ENCODE measurements around the gene TSACC.

TSACC gene

DNA sequence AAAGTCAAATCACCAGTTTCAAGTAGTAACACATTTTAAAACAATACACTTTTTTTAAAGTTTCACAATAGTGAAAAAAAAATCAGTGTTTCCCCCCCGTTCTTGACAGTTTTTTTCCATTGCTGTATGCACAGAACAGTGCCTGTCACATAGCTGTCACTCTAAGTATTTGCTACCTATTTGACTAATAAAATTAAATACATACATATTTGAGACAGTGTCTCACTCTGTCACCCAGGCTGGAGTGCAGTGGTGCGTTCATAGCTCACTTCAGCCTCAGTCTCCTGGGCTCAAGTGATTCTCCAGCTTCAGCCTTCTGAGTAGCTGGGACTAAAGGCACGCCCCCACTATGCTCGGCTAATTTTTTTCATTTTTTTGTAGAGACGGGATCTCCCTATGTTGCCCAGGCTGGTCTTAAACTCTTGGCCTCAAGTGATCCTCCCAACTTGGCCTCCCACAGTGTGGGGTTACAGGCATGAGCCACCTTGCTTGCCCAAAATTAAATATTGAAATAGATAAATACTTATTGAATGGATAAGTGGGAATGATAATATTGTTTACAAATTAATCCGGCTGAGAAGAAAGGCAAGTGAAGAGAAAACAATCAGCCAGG lies 18.0 kb downstream of the TSACC start:
- TF ChIP-seq USF1 (IDR thresholded peaks at IDR 0.05), result no peak
- no peak for TF ChIP-seq CREB1 (IDR thresholded peaks at IDR 0.05; ENCODE audit: low read depth)
- no peak for TF ChIP-seq FOXM1 (IDR thresholded peaks at IDR 0.05; ENCODE audit: borderline replicate concordance, low read depth)
- no peak for TF ChIP-seq TCF12 (IDR thresholded peaks at IDR 0.05; ENCODE audit: low read depth)
- no peak for TF ChIP-seq NFIC (IDR thresholded peaks at IDR 0.05)
- TF ChIP-seq MAX (IDR thresholded peaks at IDR 0.05), result no peak
- no peak for TF ChIP-seq ZBTB7A (IDR thresholded peaks at IDR 0.05; ENCODE audit: low read depth)
- no peak for TF ChIP-seq TAF1 (IDR thresholded peaks at IDR 0.05; ENCODE audit: low read depth)
- no peak for TF ChIP-seq YY1 (IDR thresholded peaks at IDR 0.05; ENCODE audit: low read depth)
- TF ChIP-seq REST (IDR thresholded peaks at IDR 0.05; ENCODE audit: low read depth), result no peak
- TF ChIP-seq EGR1 (IDR thresholded peaks at IDR 0.05), result no peak
- no peak for TF ChIP-seq CEBPB (IDR thresholded peaks at IDR 0.05)
- TF ChIP-seq TEAD4 (IDR thresholded peaks at IDR 0.05), result no peak
- TF ChIP-seq EP300 (IDR thresholded peaks at IDR 0.05; ENCODE audit: borderline replicate concordance), result no peak
- TF ChIP-seq RAD21 (IDR thresholded peaks at IDR 0.05; ENCODE audit: low read depth), result no peak

- TF ChIP-seq FOXM1 (IDR thresholded peaks at IDR 0.05; ENCODE audit: borderline replicate concordance, low read depth) (no peak), ZBTB7A (IDR thresholded peaks at IDR 0.05; ENCODE audit: low read depth) (peak; percentile 78; the same call in 1 of the 2 replicates), TEAD4 (IDR thresholded peaks at IDR 0.05) (no peak), TCF12 (IDR thresholded peaks at IDR 0.05; ENCODE audit: low read depth) (no peak), MAX (IDR thresholded peaks at IDR 0.05) (peak; percentile 19; the same call in 1 of the 2 replicates), RAD21 (IDR thresholded peaks at IDR 0.05; ENCODE audit: low read depth) (peak; percentile 63; the same call in 1 of the 2 replicates), CREB1 (IDR thresholded peaks at IDR 0.05; ENCODE audit: low read depth) (no peak), NFIC (IDR thresholded peaks at IDR 0.05) (peak; percentile 33; the same call in 1 of the 2 replicates), REST (IDR thresholded peaks at IDR 0.05; ENCODE audit: low read depth) (no peak), TAF1 (IDR thresholded peaks at IDR 0.05; ENCODE audit: low read depth) (no peak)
Measured at GRCh38 chr1:156356875-156357534, 18.7 kb downstream of the TSACC start.

DNA sequence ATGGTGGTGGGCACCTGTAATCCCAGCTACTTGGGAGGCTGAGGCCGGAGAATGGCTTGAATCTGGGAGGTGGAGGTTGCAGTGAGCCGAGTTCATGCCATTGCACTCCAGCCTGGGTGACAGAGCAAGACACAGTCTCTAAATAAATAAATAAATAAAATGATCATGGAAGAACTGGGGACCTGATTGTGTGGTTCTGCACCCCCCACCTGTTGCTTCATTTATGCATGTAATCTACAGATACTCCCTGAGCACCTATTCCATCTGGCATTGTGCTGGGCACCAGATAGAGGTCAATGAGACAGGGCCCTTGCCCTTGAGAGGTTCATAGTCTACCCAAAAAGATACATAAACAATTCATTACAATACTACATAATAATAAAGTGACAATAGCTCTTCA lies 19.7 kb downstream of the TSACC start:
- TF ChIP-seq MAX (IDR thresholded peaks at IDR 0.05) (no peak), NFIC (IDR thresholded peaks at IDR 0.05) (no peak)

DNA sequence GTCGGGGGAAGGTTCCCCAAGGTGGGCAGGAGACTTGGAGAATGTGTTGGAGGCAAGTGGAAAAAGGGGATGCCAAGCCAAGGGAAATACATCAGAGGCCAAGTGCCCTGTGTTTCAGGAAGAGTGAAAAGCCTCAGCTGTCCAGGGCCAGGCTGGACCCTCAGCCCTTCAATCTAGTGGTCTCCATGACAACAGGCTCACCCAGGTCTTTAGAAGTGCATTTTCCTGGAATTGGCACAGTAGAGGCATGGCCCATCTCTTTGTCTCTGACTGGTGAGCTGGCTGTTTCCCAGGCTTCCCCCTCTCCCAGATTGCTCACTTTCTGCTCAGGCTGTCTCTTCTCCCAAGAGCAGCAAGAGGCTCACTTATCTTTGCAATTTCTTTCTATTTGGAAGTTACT lies 20.3 kb downstream of the TSACC start:
- TF ChIP-seq CREB1 (IDR thresholded peaks at IDR 0.05; ENCODE audit: low read depth), result no peak
- TF ChIP-seq TEAD4 (IDR thresholded peaks at IDR 0.05), result no peak
- no peak for TF ChIP-seq FOXM1 (IDR thresholded peaks at IDR 0.05; ENCODE audit: borderline replicate concordance, low read depth)
- TF ChIP-seq TCF12 (IDR thresholded peaks at IDR 0.05; ENCODE audit: low read depth), result no peak
- no peak for TF ChIP-seq EGR1 (IDR thresholded peaks at IDR 0.05)
- no peak for TF ChIP-seq REST (IDR thresholded peaks at IDR 0.05; ENCODE audit: low read depth)
- no peak for TF ChIP-seq USF1 (IDR thresholded peaks at IDR 0.05)
- TF ChIP-seq ZBTB7A (IDR thresholded peaks at IDR 0.05; ENCODE audit: low read depth), result no peak
- TF ChIP-seq RAD21 (IDR thresholded peaks at IDR 0.05; ENCODE audit: low read depth), result no peak
- no peak for TF ChIP-seq MAX (IDR thresholded peaks at IDR 0.05)

Measured in Ishikawa (cell line).